Fibroblast of pulmonary artery (primary cell): ENCODE measurements around the gene TRAM2.

Source experiments
- DNase-seq: peaks from one replicate; pipeline ENCODE4 v3.0.0-alpha.2; 2010; ENCODE audit warnings: low read depth
- H3K4me3 ChIP-seq: replicated peaks from 2 replicates; pipeline ENCODE4 v1.5.1; 2011; ENCODE audit warnings: low read depth, mild to moderate bottlenecking, control low read depth, low read length, moderate library complexity
- TF ChIP-seq, protein P1 (sequence below): IDR thresholded peaks from 2 replicates; pipeline ENCODE4 v1.5.1; 2011; ENCODE audit warnings: mild to moderate bottlenecking, control low read depth, low read length, inconsistent platforms; ENCODE audit errors: missing control alignments

TRAM2 gene

GRCh38 chr6:52533491-52533890 lies 43.4 kb downstream of the TRAM2 start:
- no peak overlapping the region for H3K4me3 ChIP-seq
- TF ChIP-seq, protein P1, sequence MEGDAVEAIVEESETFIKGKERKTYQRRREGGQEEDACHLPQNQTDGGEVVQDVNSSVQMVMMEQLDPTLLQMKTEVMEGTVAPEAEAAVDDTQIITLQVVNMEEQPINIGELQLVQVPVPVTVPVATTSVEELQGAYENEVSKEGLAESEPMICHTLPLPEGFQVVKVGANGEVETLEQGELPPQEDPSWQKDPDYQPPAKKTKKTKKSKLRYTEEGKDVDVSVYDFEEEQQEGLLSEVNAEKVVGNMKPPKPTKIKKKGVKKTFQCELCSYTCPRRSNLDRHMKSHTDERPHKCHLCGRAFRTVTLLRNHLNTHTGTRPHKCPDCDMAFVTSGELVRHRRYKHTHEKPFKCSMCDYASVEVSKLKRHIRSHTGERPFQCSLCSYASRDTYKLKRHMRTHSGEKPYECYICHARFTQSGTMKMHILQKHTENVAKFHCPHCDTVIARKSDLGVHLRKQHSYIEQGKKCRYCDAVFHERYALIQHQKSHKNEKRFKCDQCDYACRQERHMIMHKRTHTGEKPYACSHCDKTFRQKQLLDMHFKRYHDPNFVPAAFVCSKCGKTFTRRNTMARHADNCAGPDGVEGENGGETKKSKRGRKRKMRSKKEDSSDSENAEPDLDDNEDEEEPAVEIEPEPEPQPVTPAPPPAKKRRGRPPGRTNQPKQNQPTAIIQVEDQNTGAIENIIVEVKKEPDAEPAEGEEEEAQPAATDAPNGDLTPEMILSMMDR = no peak
- DNase-seq = no peak

GRCh38 chr6:52532457-52532856 lies 44.4 kb downstream of the TRAM2 start:
- TF ChIP-seq, protein P1 = no peak
- H3K4me3 ChIP-seq = no peak overlapping the region
- no peak for DNase-seq

- no peak for DNase-seq
- no peak overlapping the region for H3K4me3 ChIP-seq
- TF ChIP-seq, protein P1 = no peak
These were observed 45.0 kb downstream of the TRAM2 start for GRCh38 chr6:52531834-52532233.

GRCh38 chr6:52531396-52531795 lies 45.5 kb downstream of the TRAM2 start:
- no peak for DNase-seq
- TF ChIP-seq, protein P1 = no peak
- H3K4me3 ChIP-seq = no peak overlapping the region

DNA sequence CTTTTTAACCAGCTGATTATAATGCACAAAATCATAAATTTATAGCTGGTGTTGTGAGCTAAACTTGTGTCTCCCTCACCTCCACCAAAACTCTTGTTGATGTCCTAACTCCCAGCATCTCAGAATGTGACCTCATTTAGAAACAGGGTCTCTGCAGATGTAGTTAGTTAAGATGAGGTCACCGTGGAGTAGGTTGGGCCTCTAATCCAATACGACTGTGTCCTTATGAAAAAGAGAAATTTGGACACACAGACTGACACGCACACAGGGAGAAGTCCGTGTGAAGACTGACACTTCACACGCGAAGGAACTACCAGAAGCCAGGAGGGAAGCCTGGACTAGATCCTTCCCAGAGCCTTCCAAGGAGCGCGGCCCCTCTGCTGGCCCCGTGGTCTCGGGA lies 46.5 kb downstream of the TRAM2 start:
- H3K4me3 ChIP-seq = no peak overlapping the region
- TF ChIP-seq, protein P1 = no peak
- DNase-seq = no peak

- TF ChIP-seq, protein P1 = no peak
- DNase-seq = no peak
- H3K4me3 ChIP-seq = no peak overlapping the region
These were observed 47.5 kb downstream of the TRAM2 start for GRCh38 chr6:52529311-52529710.

GRCh38 chr6:52527436-52527835 lies 49.4 kb downstream of the TRAM2 start:
- no peak for DNase-seq
- no peak overlapping the region for H3K4me3 ChIP-seq
- TF ChIP-seq, protein P1 = no peak
